PFSK-1 (cell line): ENCODE results near the gene SUSD4.

Experiments
- POLR2AphosphoS5 ChIP-seq: IDR thresholded peaks from 2 replicates; pipeline ENCODE4 v1.6.1; 2012; ENCODE audit warnings: low read depth, mild to moderate bottlenecking, control low read depth, low read length, moderate library complexity
- SIN3A ChIP-seq: IDR thresholded peaks from 2 replicates; pipeline ENCODE4 v1.6.1; 2012; ENCODE audit warnings: mild to moderate bottlenecking, low read length, moderate library complexity, borderline replicate concordance; ENCODE audit not compliant: insufficient read depth
- TAF1 ChIP-seq: IDR thresholded peaks from 2 replicates; pipeline ENCODE4 v1.6.1; 2012; ENCODE audit warnings: low read length, control low read depth, borderline replicate concordance; ENCODE audit not compliant: insufficient read depth
- TF ChIP-seq, protein P1 (sequence below), 2 experiments: IDR thresholded peaks; 2 replicates each; pipeline versions ENCODE4 v1.6.1 to v1.8.0; 2011 to 2012; ENCODE audit warnings: low read depth in 2 of 2, low read length in 2 of 2, control low read depth in 1 of 2, inconsistent platforms in 1 of 2, mild to moderate bottlenecking in 1 of 2, moderate library complexity in 1 of 2; ENCODE audit not compliant: insufficient read depth in 1 of 2

GRCh38 chr1:223248770-223249140, 115.2 kb downstream of the SUSD4 start:
- no peak for TF ChIP-seq TAF1
- no peak for TF ChIP-seq POLR2AphosphoS5
- TF ChIP-seq, protein P1, sequence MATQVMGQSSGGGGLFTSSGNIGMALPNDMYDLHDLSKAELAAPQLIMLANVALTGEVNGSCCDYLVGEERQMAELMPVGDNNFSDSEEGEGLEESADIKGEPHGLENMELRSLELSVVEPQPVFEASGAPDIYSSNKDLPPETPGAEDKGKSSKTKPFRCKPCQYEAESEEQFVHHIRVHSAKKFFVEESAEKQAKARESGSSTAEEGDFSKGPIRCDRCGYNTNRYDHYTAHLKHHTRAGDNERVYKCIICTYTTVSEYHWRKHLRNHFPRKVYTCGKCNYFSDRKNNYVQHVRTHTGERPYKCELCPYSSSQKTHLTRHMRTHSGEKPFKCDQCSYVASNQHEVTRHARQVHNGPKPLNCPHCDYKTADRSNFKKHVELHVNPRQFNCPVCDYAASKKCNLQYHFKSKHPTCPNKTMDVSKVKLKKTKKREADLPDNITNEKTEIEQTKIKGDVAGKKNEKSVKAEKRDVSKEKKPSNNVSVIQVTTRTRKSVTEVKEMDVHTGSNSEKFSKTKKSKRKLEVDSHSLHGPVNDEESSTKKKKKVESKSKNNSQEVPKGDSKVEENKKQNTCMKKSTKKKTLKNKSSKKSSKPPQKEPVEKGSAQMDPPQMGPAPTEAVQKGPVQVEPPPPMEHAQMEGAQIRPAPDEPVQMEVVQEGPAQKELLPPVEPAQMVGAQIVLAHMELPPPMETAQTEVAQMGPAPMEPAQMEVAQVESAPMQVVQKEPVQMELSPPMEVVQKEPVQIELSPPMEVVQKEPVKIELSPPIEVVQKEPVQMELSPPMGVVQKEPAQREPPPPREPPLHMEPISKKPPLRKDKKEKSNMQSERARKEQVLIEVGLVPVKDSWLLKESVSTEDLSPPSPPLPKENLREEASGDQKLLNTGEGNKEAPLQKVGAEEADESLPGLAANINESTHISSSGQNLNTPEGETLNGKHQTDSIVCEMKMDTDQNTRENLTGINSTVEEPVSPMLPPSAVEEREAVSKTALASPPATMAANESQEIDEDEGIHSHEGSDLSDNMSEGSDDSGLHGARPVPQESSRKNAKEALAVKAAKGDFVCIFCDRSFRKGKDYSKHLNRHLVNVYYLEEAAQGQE (IDR thresholded peaks at IDR 0.05; ENCODE audit: insufficient read depth in 1 of 2, low read depth in 2 of 2, low read length in 2 of 2) = no peak
- TF ChIP-seq SIN3A = no peak
